Measurements from ENCODE around the gene ACVRL1.

Gene ACVRL1

GRCh38 chr12:51900323-51900889, 6.9 kb upstream of the ACVRL1 start:
- no peak for DNase-seq

- DNase-seq, result no peak
Measured at GRCh38 chr12:51901121-51901817, 6.0 kb upstream of the ACVRL1 start.

- no peak for DNase-seq
Measured at GRCh38 chr12:51901881-51902280, 5.4 kb upstream of the ACVRL1 start.

GRCh38 chr12:51904951-51905470, 2.3 kb upstream of the ACVRL1 start:
- DNase-seq, result no peak

- no peak for DNase-seq
Measured at GRCh38 chr12:51905471-51906429, 1.6 kb upstream of the ACVRL1 start.

GRCh38 chr12:51906430-51907082, 748 bp upstream of the ACVRL1 start:
- no peak for DNase-seq

- DNase-seq, result no peak
Measured at GRCh38 chr12:51907856-51908425, 637 bp downstream of the ACVRL1 start.

- no peak for DNase-seq
Measured at GRCh38 chr12:51908876-51909592, 1.7 kb downstream of the ACVRL1 start.

GRCh38 chr12:51910168-51910567, 2.9 kb downstream of the ACVRL1 start:
- DNase-seq, result no peak

GRCh38 chr12:51910691-51911090, 3.4 kb downstream of the ACVRL1 start:
- no peak for DNase-seq

GRCh38 chr12:51911307-51911706, 4.0 kb downstream of the ACVRL1 start:
- DNase-seq, result no peak

GRCh38 chr12:51911788-51912711, 4.7 kb downstream of the ACVRL1 start:
- DNase-seq, result no peak

- no peak for DNase-seq
Measured at GRCh38 chr12:51913071-51914033, 6.0 kb downstream of the ACVRL1 start.

GRCh38 chr12:51914034-51914923, 7.0 kb downstream of the ACVRL1 start:
- DNase-seq, result no peak

GRCh38 chr12:51915003-51915625, 7.8 kb downstream of the ACVRL1 start:
- DNase-seq, result no peak

GRCh38 chr12:51915951-51916350, 8.6 kb downstream of the ACVRL1 start:
- no peak for DNase-seq

GRCh38 chr12:51917041-51917590, 9.8 kb downstream of the ACVRL1 start:
- DNase-seq, result no peak

Data from T-helper 9 cell (primary cell).